OCI-LY7 (cell line): Measurements from ENCODE around the gene MFN1. TPM values are rescaled to one million over a fixed set of nuclear protein-coding genes. Genes with fewer than 3 reads are reported as not detected.

Source experiments
- BruUV-seq: library from RNA; stranded (reverse); fragments of 400-500 nt; replicated peaks from 2 replicates; lab custom pipeline; 2021; lab: Mats Ljungman, UMichigan
- CTCF ChIA-PET: fragments of 300-600 bp; sonication (Branson Sonifier 250); formaldehyde crosslinking; loops from one replicate; lab custom pipeline; 2022; ENCODE audit warnings: antibody characterized with exemption; ENCODE audit not compliant: unreplicated experiment; lab: Charles Lee
- POLR2A ChIA-PET: fragments of 300-600 bp; sonication (Branson Sonifier 250); formaldehyde crosslinking; loops from one replicate; lab custom pipeline; 2022; ENCODE audit warnings: antibody characterized with exemption; lab: Charles Lee
- DNase-seq: peaks from one replicate; pipeline ENCODE4 v3.0.0-alpha.2; 2015; ENCODE audit warnings: low spot score
- H2AFZ ChIP-seq: fragments of 200-600 bp; sonication (generic), shearing (Covaris generic); 2 replicates; pipeline ENCODE4 v1.6.1; 2014; ENCODE audit warnings: mild to moderate bottlenecking, antibody characterized with exemption, low read length, moderate library complexity
- H3K27ac ChIP-seq: fragments of 200-600 bp; sonication (generic); 2 replicates; pipeline ENCODE4 v1.5.1; 2014; ENCODE audit warnings: mixed run types, low read depth, mild to moderate bottlenecking, moderate library complexity, low read length, inconsistent platforms; ENCODE audit not compliant: poor library complexity, severe bottlenecking
- H3K36me3 ChIP-seq: fragments of 200-600 bp; sonication (generic); 2 replicates; pipeline ENCODE4 v1.6.1; 2014; ENCODE audit warnings: mild to moderate bottlenecking, antibody characterized with exemption, low read length, moderate library complexity, mixed read lengths; ENCODE audit not compliant: insufficient read depth
- H3K4me1 ChIP-seq: fragments of 200-600 bp; sonication (generic); 2 replicates; pipeline ENCODE4 v1.5.1; 2014; ENCODE audit warnings: mild to moderate bottlenecking, low read length; ENCODE audit not compliant: insufficient read depth, poor library complexity, severe bottlenecking
- H3K4me2 ChIP-seq: fragments of 200-600 bp; sonication (generic); 2 replicates; pipeline ENCODE4 v1.6.1; 2014; ENCODE audit warnings: mild to moderate bottlenecking, low read length
- H3K4me3 ChIP-seq: fragments of 200-600 bp; sonication (generic); 2 replicates; pipeline ENCODE4 v1.5.1; 2014; ENCODE audit warnings: mild to moderate bottlenecking, low read depth, low read length; ENCODE audit not compliant: poor library complexity, severe bottlenecking
- H3K79me2 ChIP-seq: fragments of 200-600 bp; sonication (generic); 2 replicates; pipeline ENCODE4 v1.6.1; 2016; ENCODE audit warnings: low read depth, mild to moderate bottlenecking, low read length, moderate library complexity, mixed read lengths; ENCODE audit not compliant: insufficient read depth
- H3K9me2 ChIP-seq: fragments of 200-600 bp; sonication (generic); 2 replicates; pipeline ENCODE4 v1.6.1; 2016; ENCODE audit warnings: mild to moderate bottlenecking, low read length, mixed read lengths; ENCODE audit not compliant: insufficient read depth
- H3K9me3 ChIP-seq: fragments of 200-600 bp; sonication (generic); 2 replicates; pipeline ENCODE4 v1.6.1; 2014; ENCODE audit warnings: mild to moderate bottlenecking, mixed run types, low read length, mixed read lengths
- H4K20me1 ChIP-seq: fragments of 200-600 bp; sonication (generic); 2 replicates; pipeline ENCODE4 v1.6.1; 2014; ENCODE audit warnings: mild to moderate bottlenecking, antibody characterized with exemption, low read length, moderate library complexity, mixed read lengths; ENCODE audit not compliant: insufficient read depth
- CTCF ChIP-seq: fragments of 200-600 bp; sonication (generic); conservative IDR thresholded peaks from 2 replicates; pipeline ENCODE4 v1.5.1; 2014; ENCODE audit warnings: mild to moderate bottlenecking, antibody characterized with exemption, low read length, moderate library complexity, mixed read lengths
- EZH2phosphoT487 ChIP-seq: fragments of 200-600 bp; sonication (generic); IDR thresholded peaks from 2 replicates; pipeline ENCODE4 v1.6.1; 2018; ENCODE audit warnings: low read depth, borderline replicate concordance, mild to moderate bottlenecking, mixed run types, antibody characterized with exemption, low read length, moderate library complexity, mixed read lengths
- intact Hi-C: fragments of 100-400 bp; cut with micrococcal nuclease; formaldehyde crosslinking; loops from one replicate; pipeline ENCODE4 v1.10.0; 2022; ENCODE audit not compliant: unreplicated experiment
- total RNA-seq, 2 experiments: library from RNA; depleted of rRNA in 1 of 2; stranded (reverse); fragments of >200 nt in 1 of 2; shearing (Covaris generic) in 1 of 2; gene quantifications; 2 replicates each; pipeline ENCODE4 v1.2.3, GENCODE V29; 2014 to 2022

The MFN1 gene
- total RNA-seq, 2 experiments from 2014 or later = 23.0 to 41.8 TPM

DNA sequence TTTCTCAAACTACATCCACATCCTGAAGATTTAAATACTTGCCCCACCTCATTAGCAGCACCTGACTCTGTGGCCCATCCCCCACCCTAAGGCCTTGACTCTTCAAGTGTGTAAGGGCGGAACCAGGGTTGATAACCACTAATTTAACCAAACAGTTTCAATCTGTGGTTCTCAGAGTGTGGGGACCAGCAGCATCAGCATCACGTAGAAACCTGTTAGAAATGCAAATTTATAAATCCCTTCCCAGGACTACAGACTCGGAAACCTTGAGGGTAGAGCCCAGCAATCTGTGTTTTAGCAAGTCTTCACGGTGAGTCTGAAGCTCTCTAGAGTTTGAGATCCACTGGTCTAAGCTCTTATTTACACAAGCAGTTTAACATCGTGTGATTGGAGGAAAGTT lies 91.3 kb downstream of the MFN1 start:
- BruUV-seq = no TSS peak
- TF ChIP-seq EZH2phosphoT487 = no peak
- no peak for TF ChIP-seq CTCF
- intact Hi-C loops = loop anchor here (2.0 to 5.0 kb wide), 3 partner anchors 92 to 124 kb away; partner anchors contain the start of genes ACTL6A, MFN1 and ZNF639
- Histone ChIP-seq H3K4me3 (peak overlapping the region; percentile 41), H3K4me1 (peaks cover 27% of the 10 kb centered on the region), H3K9me3 (no peaks in the 10 kb centered on the region), H3K9me2 (no peaks in the 10 kb centered on the region), H3K4me2 (peak overlapping the region; percentile 70), H3K27ac (peak overlapping the region; percentile 72), H4K20me1 (no peaks in the 10 kb centered on the region), H2AFZ (peak overlapping the region; percentile 95), H3K79me2 (no peaks in the 10 kb centered on the region), H3K36me3 (no peaks in the 10 kb centered on the region)
- CTCF ChIA-PET = no interaction called here
- POLR2A ChIA-PET = interaction anchor here (0.8 to 1.7 kb wide), 12 partner anchors 9 to 123 kb away, joined by 3 to 5 read pairs (median 4); partner anchors contain the start of gene ACTL6A
- peak; percentile 94 for DNase-seq

Other genes starting within 250 kb of the MFN1 start
- 6.9 and 9.0 TPM in 2 replicates for gene PIK3CA, start 199.4 kb upstream of the MFN1 start, total RNA-seq (2014; rRNA removed; shearing (Covaris generic))
- gene PIK3CA, start 199.4 kb upstream of the MFN1 start, total RNA-seq (2022) = 17.8 and 19.7 TPM in 2 replicates
- gene KCNMB3, start 96.6 kb upstream of the MFN1 start, total RNA-seq (2014; rRNA removed; shearing (Covaris generic)) = 0.18 and 0.60 TPM in 2 replicates
- not detected in 2 replicates for gene KCNMB3, start 96.6 kb upstream of the MFN1 start, total RNA-seq (2022)
- 44.3 and 61.3 TPM in 2 replicates for gene ZNF639, start 24.7 kb upstream of the MFN1 start, total RNA-seq (2014; rRNA removed; shearing (Covaris generic))
- gene ZNF639, start 24.7 kb upstream of the MFN1 start, total RNA-seq (2022) = 59.3 and 63.5 TPM in 2 replicates
- gene GNB4, start 103.8 kb downstream of the MFN1 start, total RNA-seq (2014; rRNA removed; shearing (Covaris generic)) = 3.0 and 3.7 TPM in 2 replicates
- 9.5 and 16.2 TPM in 2 replicates for gene GNB4, start 103.8 kb downstream of the MFN1 start, total RNA-seq (2022)
- 92.9 and 127 TPM in 2 replicates for gene ACTL6A, start 215.2 kb downstream of the MFN1 start, total RNA-seq (2014; rRNA removed; shearing (Covaris generic))
- 125 and 126 TPM in 2 replicates for gene ACTL6A, start 215.2 kb downstream of the MFN1 start, total RNA-seq (2022)